ENCODE measurements around the gene FAM83G.
"Not testable (repeated sequence)": the region's sequence is repeated elsewhere in the genome, so short reads cannot be mapped to it uniquely, and the experiment has no call there.

Gene FAM83G

GRCh38 chr17:19032377-19032988 lies 27.9 kb upstream of the FAM83G start:
- in situ Hi-C loops (cut with HindIII; ENCODE audit: low pct_ligation_motif_present, low sequenced_read_pairs); DNase-seq; H3K27ac ChIP-seq; H3K27me3 ChIP-seq (replicated peaks); H3K4me3 ChIP-seq (ENCODE audit: low read depth, low read length); H3K36me3 ChIP-seq (replicated peaks): not testable (repeated sequence)

- H3K36me3 ChIP-seq (replicated peaks); in situ Hi-C loops (cut with HindIII; ENCODE audit: low pct_ligation_motif_present, low sequenced_read_pairs); H3K4me3 ChIP-seq (ENCODE audit: low read depth, low read length); H3K27ac ChIP-seq; H3K27me3 ChIP-seq (replicated peaks): not testable (repeated sequence)
- DNase-seq, result peak; percentile 50
- TF ChIP-seq, protein P1, sequence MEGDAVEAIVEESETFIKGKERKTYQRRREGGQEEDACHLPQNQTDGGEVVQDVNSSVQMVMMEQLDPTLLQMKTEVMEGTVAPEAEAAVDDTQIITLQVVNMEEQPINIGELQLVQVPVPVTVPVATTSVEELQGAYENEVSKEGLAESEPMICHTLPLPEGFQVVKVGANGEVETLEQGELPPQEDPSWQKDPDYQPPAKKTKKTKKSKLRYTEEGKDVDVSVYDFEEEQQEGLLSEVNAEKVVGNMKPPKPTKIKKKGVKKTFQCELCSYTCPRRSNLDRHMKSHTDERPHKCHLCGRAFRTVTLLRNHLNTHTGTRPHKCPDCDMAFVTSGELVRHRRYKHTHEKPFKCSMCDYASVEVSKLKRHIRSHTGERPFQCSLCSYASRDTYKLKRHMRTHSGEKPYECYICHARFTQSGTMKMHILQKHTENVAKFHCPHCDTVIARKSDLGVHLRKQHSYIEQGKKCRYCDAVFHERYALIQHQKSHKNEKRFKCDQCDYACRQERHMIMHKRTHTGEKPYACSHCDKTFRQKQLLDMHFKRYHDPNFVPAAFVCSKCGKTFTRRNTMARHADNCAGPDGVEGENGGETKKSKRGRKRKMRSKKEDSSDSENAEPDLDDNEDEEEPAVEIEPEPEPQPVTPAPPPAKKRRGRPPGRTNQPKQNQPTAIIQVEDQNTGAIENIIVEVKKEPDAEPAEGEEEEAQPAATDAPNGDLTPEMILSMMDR (IDR thresholded peaks at IDR 0.05; ENCODE audit: low read depth, low read length, missing control alignments), result peak; percentile 41
These were observed 27.2 kb upstream of the FAM83G start for GRCh38 chr17:19031729-19032128.

- DNase-seq; in situ Hi-C loops (cut with HindIII; ENCODE audit: low pct_ligation_motif_present, low sequenced_read_pairs): not testable (repeated sequence)
These were observed 26.3 kb upstream of the FAM83G start for GRCh38 chr17:19030771-19031449.

GRCh38 chr17:19029740-19030139 lies 25.2 kb upstream of the FAM83G start:
- H3K4me3 ChIP-seq (ENCODE audit: low read depth, low read length); in situ Hi-C loops (cut with HindIII; ENCODE audit: low pct_ligation_motif_present, low sequenced_read_pairs); H3K27ac ChIP-seq; H3K27me3 ChIP-seq (replicated peaks); H3K36me3 ChIP-seq (replicated peaks): not testable (repeated sequence)
- peak; percentile 63 for DNase-seq

More at GRCh38 chr17:19030771-19031449, 26.3 kb upstream of the FAM83G start:
- not testable (repeated sequence) for H3K4me3 ChIP-seq (ENCODE audit: low read depth, low read length); H3K36me3 ChIP-seq (replicated peaks); H3K27ac ChIP-seq; H3K27me3 ChIP-seq (replicated peaks)

DNA sequence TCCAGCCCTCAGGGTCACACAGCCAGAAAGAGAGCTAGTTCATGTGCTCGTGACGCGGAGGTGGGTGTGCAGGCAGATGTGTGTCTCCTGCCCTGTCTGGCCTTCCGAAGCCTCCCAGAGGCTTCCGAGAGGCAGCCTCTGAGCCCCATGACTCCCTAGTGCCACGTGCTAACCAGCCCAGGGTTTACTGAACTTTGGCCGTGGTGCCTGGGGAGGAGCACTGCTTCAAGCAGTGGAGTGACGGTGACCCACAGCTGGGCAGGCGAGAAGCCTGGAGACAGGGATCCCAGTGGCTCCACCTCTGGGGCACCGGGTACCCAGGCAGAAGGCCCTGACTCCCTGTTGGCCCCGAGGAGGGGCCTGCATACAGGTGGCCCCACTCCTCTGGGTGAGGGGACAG lies 24.1 kb upstream of the FAM83G start:
- in situ Hi-C loops (cut with HindIII; ENCODE audit: low pct_ligation_motif_present, low sequenced_read_pairs); H3K27ac ChIP-seq; H3K27me3 ChIP-seq (replicated peaks); H3K4me3 ChIP-seq (ENCODE audit: low read depth, low read length); H3K36me3 ChIP-seq (replicated peaks); DNase-seq: not testable (repeated sequence)

DNA sequence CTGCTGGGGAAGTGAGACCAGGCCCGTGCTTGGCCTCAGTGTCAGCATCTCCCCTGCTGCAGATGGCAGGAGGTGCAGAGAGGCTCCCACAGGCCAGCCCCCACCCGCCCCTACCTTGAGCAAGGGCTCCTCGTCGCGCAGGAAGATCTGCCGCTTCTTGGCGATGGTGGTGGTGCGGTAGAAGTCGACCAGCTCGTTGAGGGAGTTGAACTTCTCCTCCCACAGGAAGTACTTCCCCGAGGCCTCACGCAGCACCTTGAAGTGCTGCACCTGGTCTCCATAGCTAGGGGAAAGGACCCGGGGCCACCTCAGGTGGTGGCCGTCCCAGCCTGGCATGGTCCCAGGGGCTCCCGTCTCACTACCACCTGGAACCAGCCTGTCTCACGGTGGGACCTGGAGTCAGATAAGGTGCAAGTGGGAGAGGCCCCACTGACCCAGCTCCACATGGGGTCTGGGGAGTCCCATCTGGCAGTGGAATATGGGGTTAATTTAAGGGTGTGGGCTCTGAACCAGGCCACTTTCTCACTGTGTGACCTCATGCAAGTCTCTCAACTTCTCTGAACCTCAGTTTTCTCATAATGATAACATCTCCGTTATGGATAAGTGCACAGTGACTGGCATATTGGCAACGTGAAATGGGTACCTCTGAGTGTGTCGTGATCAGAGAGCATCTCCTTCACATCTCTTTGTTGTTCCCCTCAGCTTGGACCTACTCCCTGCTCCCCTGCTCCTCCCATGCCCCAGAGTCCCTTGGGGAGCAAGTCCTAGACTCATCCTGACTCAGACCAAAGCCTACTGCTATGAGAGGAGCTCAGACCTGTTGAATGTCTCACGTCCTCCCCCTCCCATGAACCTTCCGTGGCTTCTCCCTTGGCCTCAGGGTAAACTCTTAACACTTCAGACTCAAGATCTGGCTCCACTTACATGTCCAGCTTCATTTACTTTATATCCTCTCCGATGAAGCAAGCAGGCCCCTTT lies 19.8 kb upstream of the FAM83G start:
- in situ Hi-C loops (cut with HindIII; ENCODE audit: low pct_ligation_motif_present, low sequenced_read_pairs), result no loop called here
- H3K27me3 ChIP-seq (replicated peaks), result no peaks in the 10 kb centered on the region
- no peak overlapping the region for H3K27ac ChIP-seq

GRCh38 chr17:19023209-19023999 lies 18.8 kb upstream of the FAM83G start:
- no peak for DNase-seq
- in situ Hi-C loops (cut with HindIII; ENCODE audit: low pct_ligation_motif_present, low sequenced_read_pairs), result no loop called here
- H3K4me3 ChIP-seq (ENCODE audit: low read depth, low read length), result no peak overlapping the region
- TF ChIP-seq, protein P1 (IDR thresholded peaks at IDR 0.05; ENCODE audit: low read depth, low read length, missing control alignments), result no peak
- no peak overlapping the region for H3K27ac ChIP-seq
- no peaks in the 10 kb centered on the region for H3K36me3 ChIP-seq (replicated peaks)
- H3K27me3 ChIP-seq (replicated peaks), result peaks cover 2% of the 10 kb centered on the region

More for the DNA sequence above, 19.8 kb upstream of the FAM83G start:
- TF ChIP-seq, protein P1 (IDR thresholded peaks at IDR 0.05; ENCODE audit: low read depth, low read length, missing control alignments), result no peak
- H3K4me3 ChIP-seq (ENCODE audit: low read depth, low read length), result no peak overlapping the region
- DNase-seq, result peak; percentile 25
- H3K36me3 ChIP-seq (replicated peaks), result no peaks in the 10 kb centered on the region

Measured in brain microvascular endothelial cell (primary cell).